Omental fat pad (tissue), 4 donors: ENCODE measurements around the gene PTGES3L. TPM values are rescaled to one million over a fixed set of nuclear protein-coding genes. Genes with fewer than 3 reads are reported as not detected.
"Not testable (repeated sequence)": the region's sequence is repeated elsewhere in the genome, so short reads cannot be mapped to it uniquely, and the experiment has no call there.

Source experiments
- ATAC-seq: fragments of 150-250 bp; one replicate; pipeline ENCODE4 v1.9.1; 2016; ENCODE audit warnings: mild to moderate bottlenecking, moderate library complexity; ENCODE audit not compliant: low FRiP score
- DNase-seq: peaks from one replicate; pipeline ENCODE4 v3.0.0-alpha.2; 2019; ENCODE audit warnings: low spot score
- CTCF ChIP-seq, 3 donors: fragments of 450-650 bp; IDR thresholded peaks; one replicate each; pipeline ENCODE4 v1.5.1; 2016 to 2017; ENCODE audit warnings: antibody characterized with exemption in 3 of 3, mild to moderate bottlenecking in 3 of 3, moderate library complexity in 2 of 3
- total RNA-seq, 4 donors: library from RNA; depleted of rRNA; stranded (reverse); fragments of >200 nt; gene quantifications; one replicate each; pipeline ENCODE4 v1.1.0, GENCODE V29; 2016

Gene PTGES3L
- total RNA-seq, 4 donors from 2014 or later = 1.2 TPM; not detected in 3

GRCh38 chr17:42975265-42975664 is 4.6 kb downstream of the PTGES3L start:
- DNase-seq (no peak), ATAC-seq (no peak)
- TF ChIP-seq CTCF (IDR thresholded peaks at IDR 0.05) = no peak

GRCh38 chr17:42973323-42973722 is 6.6 kb downstream of the PTGES3L start:
- not testable (repeated sequence) for DNase-seq, ATAC-seq

- DNase-seq = no peak
- no peak for ATAC-seq
- no peak for TF ChIP-seq CTCF (IDR thresholded peaks at IDR 0.05)
Measured at GRCh38 chr17:42971589-42971988, 8.3 kb downstream of the PTGES3L start.

DNA sequence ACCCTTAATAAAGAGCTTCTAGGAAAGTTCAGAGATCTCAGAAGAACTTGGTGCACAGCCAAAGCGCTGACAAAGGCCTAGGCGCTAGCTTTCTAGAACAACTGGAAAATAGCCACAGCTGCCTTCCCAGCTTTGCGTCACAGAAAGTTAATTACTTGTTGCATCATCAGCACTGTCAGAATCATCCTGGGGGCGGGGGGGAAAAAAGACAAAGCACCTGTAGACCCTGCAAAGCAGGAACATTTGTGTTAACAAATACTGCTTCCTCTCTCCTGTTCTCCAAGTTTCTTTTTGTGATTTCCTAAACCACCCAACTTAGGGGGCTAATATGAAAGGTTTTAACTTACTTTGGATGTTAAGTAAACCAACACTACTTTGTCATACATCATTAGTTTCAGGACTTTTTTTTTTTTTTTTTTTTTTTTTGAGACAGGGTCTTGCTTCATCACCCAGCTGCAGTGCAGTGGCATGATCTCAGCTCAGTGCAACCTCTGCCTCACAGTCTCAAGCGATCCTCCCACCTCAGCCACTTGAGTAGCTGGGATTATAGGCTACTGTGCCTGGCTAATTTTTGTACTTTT is 10.8 kb downstream of the PTGES3L start:
- DNase-seq (no peak), ATAC-seq (no peak)
- TF ChIP-seq CTCF (IDR thresholded peaks at IDR 0.05) = no peak

GRCh38 chr17:42967925-42968324 is 12.0 kb downstream of the PTGES3L start:
- TF ChIP-seq CTCF (IDR thresholded peaks at IDR 0.05) = no peak

GRCh38 chr17:42964161-42964932 is 15.5 kb downstream of the PTGES3L start, which contains the start of gene AARSD1:
Gene AARSD1 (minus strand): TSS chr17:42964454. CDS start chr17:42964440, 14 bp downstream.
- DNase-seq = peak; percentile 52
- TF ChIP-seq CTCF (IDR thresholded peaks at IDR 0.05) = no peak
- peak; percentile 95 for ATAC-seq

More at GRCh38 chr17:42967925-42968324, 12.0 kb downstream of the PTGES3L start:
- no peak for ATAC-seq
- DNase-seq = no peak

DNA sequence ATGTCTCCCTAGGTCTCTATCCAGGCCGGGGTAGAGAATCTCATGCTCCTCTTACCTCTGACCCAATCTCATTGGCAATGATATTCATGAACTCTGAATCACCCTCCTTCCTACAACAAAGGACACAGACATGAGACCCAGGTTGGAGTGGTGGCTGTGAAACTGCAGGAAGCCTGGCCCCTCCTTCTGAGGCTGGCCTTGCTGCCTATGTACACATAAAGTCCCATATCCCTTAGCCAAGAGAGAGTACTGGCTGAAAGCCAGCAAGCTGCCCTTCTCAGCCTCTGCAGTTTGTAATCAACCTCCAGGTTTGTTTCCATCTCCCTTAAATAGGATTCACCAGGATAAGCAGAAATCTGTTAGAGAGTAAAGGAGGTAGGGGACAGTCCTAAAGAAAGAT is 26.2 kb downstream of the PTGES3L start:
- TF ChIP-seq CTCF (IDR thresholded peaks at IDR 0.05) = no peak
- ATAC-seq = no peak
- no peak for DNase-seq
